GM12891 (cell line): Measurements from ENCODE around the gene TDRD1.

Experiments
- PAX5 ChIP-seq: IDR thresholded peaks from 2 replicates; pipeline ENCODE4 v1.6.1; 2011; ENCODE audit warnings: low read length, moderate library complexity, mild to moderate bottlenecking; ENCODE audit not compliant: insufficient read depth, severe bottlenecking
- POLR2A ChIP-seq: IDR thresholded peaks from 2 replicates; pipeline ENCODE4 v1.6.1; 2011; ENCODE audit warnings: low read depth, low read length, control low read depth
- POLR2AphosphoS5 ChIP-seq: IDR thresholded peaks from 2 replicates; pipeline ENCODE4 v1.6.1; 2011; ENCODE audit warnings: low read depth, low read length, control low read depth
- POU2F2 ChIP-seq: IDR thresholded peaks from 2 replicates; pipeline ENCODE4 v1.6.1; 2011; ENCODE audit warnings: low read depth, mild to moderate bottlenecking, control low read depth, low read length, moderate library complexity
- SPI1 ChIP-seq: IDR thresholded peaks from 2 replicates; pipeline ENCODE4 v1.6.1; 2011; ENCODE audit warnings: low read depth, low read length, control low read depth
- TAF1 ChIP-seq: IDR thresholded peaks from 2 replicates; pipeline ENCODE4 v1.6.1; 2011; ENCODE audit warnings: low read depth, low read length, control low read depth

GRCh38 chr10:114256822-114257221 is 77.7 kb downstream of the TDRD1 start:
- TF ChIP-seq POLR2A (no peak), SPI1 (no peak), TAF1 (no peak), POLR2AphosphoS5 (no peak), PAX5 (no peak), POU2F2 (no peak)
